Loucy (cell line): ENCODE data around the gene LINC00237.
A peak's percentile ranks its signal among the peaks of the same experiment; 100 is the strongest.

Source experiments
- H2AFZ ChIP-seq: fragments of 200-600 bp; sonication (generic); 2 replicates; pipeline ENCODE4 v1.6.0; 2016; ENCODE audit warnings: antibody characterized with exemption, mild to moderate bottlenecking, low read length, moderate library complexity
- H3F3A ChIP-seq: fragments of 200-600 bp; 2 replicates; pipeline ENCODE4 v1.6.0; 2016; ENCODE audit warnings: antibody characterized with exemption, low read depth, mild to moderate bottlenecking
- H3K27me3 ChIP-seq: fragments of 200-600 bp; sonication (generic); 2 replicates; pipeline ENCODE4 v1.6.1; 2014; ENCODE audit warnings: low read length, mild to moderate bottlenecking; ENCODE audit not compliant: insufficient read depth, poor library complexity, severe bottlenecking
- H3K36me3 ChIP-seq: fragments of 200-600 bp; sonication (generic); 2 replicates; pipeline ENCODE4 v1.6.1; 2016; ENCODE audit warnings: low read length; ENCODE audit not compliant: insufficient read depth
- H3K4me1 ChIP-seq: fragments of 200-600 bp; sonication (generic); 2 replicates; pipeline ENCODE4 v1.5.1; 2014; ENCODE audit warnings: low read length, mild to moderate bottlenecking; ENCODE audit not compliant: insufficient read depth, poor library complexity, severe bottlenecking
- H3K4me2 ChIP-seq: fragments of 200-600 bp; sonication (generic); 2 replicates; pipeline ENCODE4 v1.6.0; 2014; ENCODE audit warnings: antibody characterized with exemption, low read length, low read depth, mild to moderate bottlenecking; ENCODE audit not compliant: poor library complexity, severe bottlenecking
- H3K4me3 ChIP-seq: fragments of 200-600 bp; sonication (generic); 2 replicates; pipeline ENCODE4 v1.5.1; 2014; ENCODE audit warnings: low read length, mild to moderate bottlenecking, mixed read lengths; ENCODE audit not compliant: poor library complexity, severe bottlenecking
- H3K79me2 ChIP-seq: fragments of 200-600 bp; sonication (generic); 2 replicates; pipeline ENCODE4 v1.6.1; 2014; ENCODE audit warnings: low read length; ENCODE audit not compliant: insufficient read depth
- H3K9ac ChIP-seq: fragments of 200-600 bp; sonication (generic); 2 replicates; pipeline ENCODE4 v1.6.0; 2014; ENCODE audit warnings: mild to moderate bottlenecking, low read depth, low read length, moderate library complexity; ENCODE audit not compliant: poor library complexity, severe bottlenecking
- H3K9me2 ChIP-seq: fragments of 200-600 bp; sonication (generic); replicated peaks from 2 replicates; pipeline ENCODE4 v1.6.1; 2016; ENCODE audit warnings: low read depth, low read length, mixed read lengths
- H3K9me3 ChIP-seq: fragments of 200-600 bp; sonication (generic); 2 replicates; pipeline ENCODE4 v1.6.1; 2014; ENCODE audit warnings: mild to moderate bottlenecking, antibody characterized with exemption, low read length, low read depth; ENCODE audit not compliant: insufficient read depth
- H4K20me1 ChIP-seq: fragments of 200-600 bp; sonication (generic); 2 replicates; pipeline ENCODE4 v1.6.0; 2014; ENCODE audit warnings: antibody characterized with exemption, low read length, mild to moderate bottlenecking; ENCODE audit not compliant: insufficient read depth, poor library complexity, severe bottlenecking
- CTCF ChIP-seq: fragments of 200-600 bp; sonication (generic); conservative IDR thresholded peaks from 2 replicates; pipeline ENCODE4 v1.5.1; 2014; ENCODE audit warnings: mild to moderate bottlenecking, antibody characterized with exemption, low read length
- EZH2phosphoT487 ChIP-seq: fragments of 200-600 bp; IDR thresholded peaks from 2 replicates; pipeline ENCODE4 v1.6.1; 2018; ENCODE audit warnings: antibody characterized with exemption, mild to moderate bottlenecking, moderate library complexity, borderline replicate concordance

LINC00237 gene

GRCh38 chr20:21141825-21142224 is 35.7 kb upstream of the LINC00237 start:
- H3K27me3 ChIP-seq = no peaks in the 10 kb centered on the region
- H3K9ac ChIP-seq = no peak overlapping the region
- no peaks in the 10 kb centered on the region for H4K20me1 ChIP-seq
- H3K9me2 ChIP-seq = no peaks in the 10 kb centered on the region
- no peak for TF ChIP-seq CTCF
- TF ChIP-seq EZH2phosphoT487 = no peak
- peaks cover 10% of the 10 kb centered on the region; the same call in 1 of the 2 replicates for H3K36me3 ChIP-seq
- H3K4me1 ChIP-seq = peaks cover 31% of the 10 kb centered on the region
- no peak overlapping the region for H2AFZ ChIP-seq
- no peak overlapping the region for H3K4me3 ChIP-seq
- 0 out of 2 replicates have a peak, but pooled peaks cover 3% of the 10 kb centered on the region for H3F3A ChIP-seq
- H3K4me2 ChIP-seq = no peak overlapping the region
- H3K79me2 ChIP-seq = no peaks in the 10 kb centered on the region
- no peaks in the 10 kb centered on the region for H3K9me3 ChIP-seq

- Histone ChIP-seq H4K20me1 (no peaks in the 10 kb centered on the region), H3F3A (no peaks in the 10 kb centered on the region), H3K4me1 (peaks cover 25% of the 10 kb centered on the region), H3K79me2 (no peaks in the 10 kb centered on the region), H3K9me3 (no peaks in the 10 kb centered on the region), H3K36me3 (peaks cover 10% of the 10 kb centered on the region; the same call in 1 of the 2 replicates), H3K9ac (no peak overlapping the region), H3K4me2 (no peak overlapping the region), H3K4me3 (no peak overlapping the region), H2AFZ (no peak overlapping the region), H3K27me3 (no peaks in the 10 kb centered on the region), H3K9me2 (no peaks in the 10 kb centered on the region)
- no peak for TF ChIP-seq EZH2phosphoT487
Observed at GRCh38 chr20:21139881-21140566, 33.9 kb upstream of the LINC00237 start.

- Histone ChIP-seq H3K79me2 (peaks cover 10% of the 10 kb centered on the region), H3K9me3 (no peaks in the 10 kb centered on the region), H3K9ac (no peak overlapping the region), H3K4me1 (peaks cover 31% of the 10 kb centered on the region), H3F3A (no peaks in the 10 kb centered on the region), H3K4me2 (peak overlapping the region; percentile 1), H3K9me2 (no peaks in the 10 kb centered on the region), H4K20me1 (no peaks in the 10 kb centered on the region), H3K4me3 (no peak overlapping the region), H3K27me3 (no peaks in the 10 kb centered on the region), H3K36me3 (peaks cover 10% of the 10 kb centered on the region; the same call in 1 of the 2 replicates), H2AFZ (no peak overlapping the region)
- TF ChIP-seq EZH2phosphoT487 = no peak
- no peak for TF ChIP-seq CTCF
Observed at GRCh38 chr20:21137078-21137477, 30.9 kb upstream of the LINC00237 start.
